HCT116 (cell line): ENCODE data around the gene GYS2. TPM values are rescaled to one million over a fixed set of nuclear protein-coding genes. Genes with fewer than 3 reads are reported as not detected.

Experiments
- ATAC-seq: fragments of 200-7000 bp; cut with Tn5 transposase; 2 replicates; pipeline ENCODE4 v1.9.1; 2020; ENCODE audit warnings: mild to moderate bottlenecking, moderate library complexity
- BruUV-seq: library from RNA; stranded (reverse); fragments of 400-500 nt; replicated peaks from 2 replicates; lab custom pipeline; 2021; lab: Mats Ljungman, UMichigan
- CTCF ChIA-PET: fragments of 300-600 bp; sonication (Branson Sonifier 250); formaldehyde crosslinking; loops from one replicate; lab custom pipeline; 2021; ENCODE audit warnings: antibody characterized with exemption; lab: Charles Lee
- POLR2A ChIA-PET: fragments of 300-600, 350-600 bp; sonication (Branson Sonifier 250); formaldehyde crosslinking; loops from one replicate; lab custom pipeline; 2021; ENCODE audit warnings: antibody characterized with exemption; lab: Charles Lee
- RAD21 ChIA-PET, 2 experiments: fragments of 300-600 bp; sonication (Branson Sonifier 250); formaldehyde crosslinking; loops; one replicate each; lab custom pipeline; 2023; ENCODE audit warnings: low total read pairs in 2 of 2; ENCODE audit not compliant: uncharacterized antibody in 2 of 2, unreplicated experiment in 2 of 2, low non-redundant PET in 1 of 2; lab: Charles Lee
- DNase-seq: peaks from one replicate; pipeline ENCODE4 v3.0.0-alpha.2; 2010; ENCODE audit warnings: low read depth, low spot score
- H2AFZ ChIP-seq: fragments of 200-600 bp; shearing (Covaris generic), sonication (generic); 2 replicates; pipeline ENCODE4 v1.6.1; 2017; ENCODE audit warnings: low read depth, mixed run types, mixed read lengths, antibody characterized with exemption, low read length; ENCODE audit not compliant: poor library complexity, severe bottlenecking
- H3K27ac ChIP-seq: 2 replicates; pipeline ENCODE4 v1.5.1; 2012; ENCODE audit warnings: low read depth, low read length
- H3K27me3 ChIP-seq: fragments of 200-600 bp; sonication (generic); 2 replicates; pipeline ENCODE4 v1.6.1; 2016; ENCODE audit warnings: mixed run types, low read length, mixed read lengths; ENCODE audit not compliant: insufficient read depth
- H3K36me3 ChIP-seq, 2 experiments: fragments of 200-500 bp in 1 of 2; fragments of 200-600 bp in 1 of 2; sonication (Bioruptor generic) in 1 of 2; sonication (generic) in 1 of 2; 2 replicates each; pipeline versions ENCODE4 v1.5.1 to v1.6.1; 2014 to 2016; ENCODE audit warnings: low read length in 2 of 2, inconsistent platforms in 1 of 2, mixed read lengths in 1 of 2, mixed run types in 1 of 2; ENCODE audit not compliant: insufficient read depth in 2 of 2, control insufficient read depth in 1 of 2
- H3K4me1 ChIP-seq, 2 experiments: fragments of 200-600 bp in 1 of 2; sonication (generic) in 1 of 2; 2 replicates each; pipeline versions ENCODE4 v1.5.1 to v1.6.1; 2012 to 2017; ENCODE audit warnings: low read length in 2 of 2, inconsistent platforms in 1 of 2, mild to moderate bottlenecking in 1 of 2, mixed read lengths in 1 of 2, mixed run types in 1 of 2, moderate library complexity in 1 of 2; ENCODE audit not compliant: insufficient read depth in 2 of 2, control insufficient read depth in 1 of 2
- H3K4me2 ChIP-seq: fragments of 200-600 bp; sonication (generic); 2 replicates; pipeline ENCODE4 v1.6.1; 2017; ENCODE audit warnings: mixed run types, low read length, mixed read lengths
- H3K4me3 ChIP-seq, 2 experiments: fragments of 200-600 bp in 1 of 2; sonication (generic) in 1 of 2; replicated peaks in 1 of 2; 2 replicates each; pipeline ENCODE4 v1.5.1; 2011 to 2016; ENCODE audit warnings: low read length in 2 of 2, control low read depth in 1 of 2, low read depth in 1 of 2, mild to moderate bottlenecking in 1 of 2, mixed read lengths in 1 of 2, mixed run types in 1 of 2
- H3K79me2 ChIP-seq: fragments of 200-600 bp; sonication (generic); 2 replicates; pipeline ENCODE4 v1.6.1; 2017; ENCODE audit warnings: mild to moderate bottlenecking, mixed run types, low read length, moderate library complexity, mixed read lengths; ENCODE audit not compliant: insufficient read depth
- H3K9ac ChIP-seq: fragments of 200-600 bp; sonication (generic); 2 replicates; pipeline ENCODE4 v1.6.1; 2016; ENCODE audit warnings: low read length, mixed read lengths
- H3K9me2 ChIP-seq: fragments of 200-600 bp; sonication (generic), shearing (Covaris generic); 2 replicates; pipeline ENCODE4 v1.6.1; 2017; ENCODE audit warnings: mixed run types, mild to moderate bottlenecking, moderate library complexity; ENCODE audit not compliant: insufficient read depth
- H3K9me3 ChIP-seq, 2 experiments: fragments of 200-500 bp in 1 of 2; fragments of 200-600 bp in 1 of 2; sonication (Bioruptor generic) in 1 of 2; sonication (generic) in 1 of 2; 2 replicates each; pipeline ENCODE4 v1.6.1; 2014 to 2017; ENCODE audit warnings: low read length in 2 of 2, mixed read lengths in 2 of 2, inconsistent platforms in 1 of 2, low read depth in 1 of 2, mild to moderate bottlenecking in 1 of 2, mixed run types in 1 of 2, moderate library complexity in 1 of 2; ENCODE audit not compliant: control insufficient read depth in 1 of 2, insufficient read depth in 1 of 2
- H4K20me1 ChIP-seq: fragments of 200-600 bp; sonication (generic), shearing (Covaris generic); 2 replicates; pipeline ENCODE4 v1.6.1; 2017; ENCODE audit warnings: mixed run types, mild to moderate bottlenecking, moderate library complexity; ENCODE audit not compliant: insufficient read depth
- CBX3 ChIP-seq: IDR thresholded peaks from 2 replicates; pipeline ENCODE4 v1.6.1; 2012; ENCODE audit warnings: low read depth
- EGR1 ChIP-seq: IDR thresholded peaks from 2 replicates; pipeline ENCODE4 v1.6.1; 2012; ENCODE audit warnings: low read depth
- ELF1 ChIP-seq: IDR thresholded peaks from 2 replicates; pipeline ENCODE4 v1.6.1; 2012; ENCODE audit warnings: low read depth, borderline replicate concordance
- EZH2 ChIP-seq: fragments of 200-600 bp; sonication (generic); IDR thresholded peaks from 2 replicates; pipeline ENCODE4 v1.6.1; 2017; ENCODE audit warnings: antibody characterized with exemption, mixed run types
- FOSL1 ChIP-seq: IDR thresholded peaks from 2 replicates; pipeline ENCODE4 v1.6.1; 2012; ENCODE audit warnings: low read depth
- JUND ChIP-seq: IDR thresholded peaks from 2 replicates; pipeline ENCODE4 v1.6.1; 2012
- POLR2A ChIP-seq: IDR thresholded peaks from 2 replicates; pipeline ENCODE4 v1.7.0; 2011; ENCODE audit warnings: borderline replicate concordance; ENCODE audit not compliant: insufficient read depth, insufficient read length; ENCODE audit errors: extremely low read depth
- RAD21 ChIP-seq: IDR thresholded peaks from 2 replicates; pipeline ENCODE4 v1.6.1; 2012; ENCODE audit warnings: low read depth, mild to moderate bottlenecking
- YY1 ChIP-seq: IDR thresholded peaks from 2 replicates; pipeline ENCODE4 v1.6.1; 2011; ENCODE audit warnings: low read length, low read depth, moderate library complexity, mild to moderate bottlenecking; ENCODE audit not compliant: insufficient replicate concordance; ENCODE audit errors: extremely low read depth
- intact Hi-C: fragments of 100-400 bp; cut with micrococcal nuclease; formaldehyde crosslinking; loops from 2 replicates; pipeline ENCODE4 v1.10.0; 2022
- total RNA-seq: library from RNA; stranded (reverse); gene quantifications from one replicate; pipeline ENCODE4 v1.2.1, GENCODE V29; 2021; ENCODE audit not compliant: unreplicated experiment
- TF ChIP-seq, protein P1 (sequence below): IDR thresholded peaks from 2 replicates; pipeline ENCODE4 v1.6.1; 2011; ENCODE audit warnings: mild to moderate bottlenecking, low read length, moderate library complexity; ENCODE audit not compliant: insufficient replicate concordance; ENCODE audit errors: extremely low read depth
- TF ChIP-seq, protein P2 (sequence below): IDR thresholded peaks from 2 replicates; pipeline ENCODE4 v1.6.1; 2012
- TF ChIP-seq, protein P3 (sequence below): IDR thresholded peaks from 2 replicates; pipeline ENCODE4 v1.6.1; 2012
- TF ChIP-seq, protein P4 (sequence below), 3 experiments: fragments of 200-600 bp in 1 of 3; sonication (generic) in 1 of 3; IDR thresholded peaks in 2 of 3; conservative IDR thresholded peaks in 1 of 3; 2 replicates each; pipeline ENCODE4 v1.5.1; 2012 to 2017; ENCODE audit warnings: low read depth in 2 of 3, low read length in 2 of 3, antibody characterized with exemption in 1 of 3, borderline replicate concordance in 1 of 3, control low read depth in 1 of 3, mild to moderate bottlenecking in 1 of 3, mixed read lengths in 1 of 3, mixed run types in 1 of 3, moderate library complexity in 1 of 3; ENCODE audit not compliant: insufficient read depth in 1 of 3

Gene GYS2
- total RNA-seq, 1 experiment from 2014 or later = not detected

DNA sequence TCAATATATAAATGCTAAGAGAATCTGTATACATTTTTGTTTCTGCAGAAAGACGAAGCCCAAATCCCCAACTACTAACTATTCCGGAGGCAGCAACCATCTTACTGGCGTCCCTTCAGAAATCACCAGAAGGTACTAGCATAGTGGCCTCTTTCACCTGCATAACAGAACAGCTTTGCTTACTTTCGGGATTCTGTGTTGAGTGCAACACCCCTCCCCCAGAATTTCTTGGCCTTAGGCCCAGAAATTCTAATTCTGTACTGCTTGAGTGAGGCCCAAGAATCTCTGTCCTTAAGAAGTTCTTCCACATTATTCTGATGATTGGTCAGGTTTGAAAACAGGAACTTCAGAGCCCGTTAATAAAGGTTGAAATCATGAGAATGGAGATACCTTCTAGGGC is 75.7 kb downstream of the GYS2 start:
- intact Hi-C loops = no loop called here
- no peaks in the 10 kb centered on the region for H4K20me1 ChIP-seq
- H3K27me3 ChIP-seq = no peaks in the 10 kb centered on the region
- TF ChIP-seq JUND = no peak
- TF ChIP-seq ELF1 = no peak
- TF ChIP-seq POLR2A = no peak
- TF ChIP-seq, protein P1, sequence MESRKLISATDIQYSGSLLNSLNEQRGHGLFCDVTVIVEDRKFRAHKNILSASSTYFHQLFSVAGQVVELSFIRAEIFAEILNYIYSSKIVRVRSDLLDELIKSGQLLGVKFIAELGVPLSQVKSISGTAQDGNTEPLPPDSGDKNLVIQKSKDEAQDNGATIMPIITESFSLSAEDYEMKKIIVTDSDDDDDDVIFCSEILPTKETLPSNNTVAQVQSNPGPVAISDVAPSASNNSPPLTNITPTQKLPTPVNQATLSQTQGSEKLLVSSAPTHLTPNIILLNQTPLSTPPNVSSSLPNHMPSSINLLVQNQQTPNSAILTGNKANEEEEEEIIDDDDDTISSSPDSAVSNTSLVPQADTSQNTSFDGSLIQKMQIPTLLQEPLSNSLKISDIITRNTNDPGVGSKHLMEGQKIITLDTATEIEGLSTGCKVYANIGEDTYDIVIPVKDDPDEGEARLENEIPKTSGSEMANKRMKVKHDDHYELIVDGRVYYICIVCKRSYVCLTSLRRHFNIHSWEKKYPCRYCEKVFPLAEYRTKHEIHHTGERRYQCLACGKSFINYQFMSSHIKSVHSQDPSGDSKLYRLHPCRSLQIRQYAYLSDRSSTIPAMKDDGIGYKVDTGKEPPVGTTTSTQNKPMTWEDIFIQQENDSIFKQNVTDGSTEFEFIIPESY = no peak
- no peak for TF ChIP-seq RAD21
- no peaks in the 10 kb centered on the region for H3K79me2 ChIP-seq
- no peak overlapping the region for H3K4me2 ChIP-seq
- no peak overlapping the region for H3K4me3 ChIP-seq
- H3K9me2 ChIP-seq = no peaks in the 10 kb centered on the region
- POLR2A ChIA-PET = no interaction called here
- RAD21 ChIA-PET = no interaction called here
- no peak for ATAC-seq
- H3K9ac ChIP-seq = no peak overlapping the region
- DNase-seq = no peak
- no peak overlapping the region for H3K27ac ChIP-seq
- H3K4me1 ChIP-seq = no peaks in the 10 kb centered on the region
- BruUV-seq = no TSS peak
- no peaks in the 10 kb centered on the region for H3K9me3 ChIP-seq
- no peaks in the 10 kb centered on the region for H3K36me3 ChIP-seq
- H2AFZ ChIP-seq = no peak overlapping the region
- CTCF ChIA-PET = no interaction called here

DNA sequence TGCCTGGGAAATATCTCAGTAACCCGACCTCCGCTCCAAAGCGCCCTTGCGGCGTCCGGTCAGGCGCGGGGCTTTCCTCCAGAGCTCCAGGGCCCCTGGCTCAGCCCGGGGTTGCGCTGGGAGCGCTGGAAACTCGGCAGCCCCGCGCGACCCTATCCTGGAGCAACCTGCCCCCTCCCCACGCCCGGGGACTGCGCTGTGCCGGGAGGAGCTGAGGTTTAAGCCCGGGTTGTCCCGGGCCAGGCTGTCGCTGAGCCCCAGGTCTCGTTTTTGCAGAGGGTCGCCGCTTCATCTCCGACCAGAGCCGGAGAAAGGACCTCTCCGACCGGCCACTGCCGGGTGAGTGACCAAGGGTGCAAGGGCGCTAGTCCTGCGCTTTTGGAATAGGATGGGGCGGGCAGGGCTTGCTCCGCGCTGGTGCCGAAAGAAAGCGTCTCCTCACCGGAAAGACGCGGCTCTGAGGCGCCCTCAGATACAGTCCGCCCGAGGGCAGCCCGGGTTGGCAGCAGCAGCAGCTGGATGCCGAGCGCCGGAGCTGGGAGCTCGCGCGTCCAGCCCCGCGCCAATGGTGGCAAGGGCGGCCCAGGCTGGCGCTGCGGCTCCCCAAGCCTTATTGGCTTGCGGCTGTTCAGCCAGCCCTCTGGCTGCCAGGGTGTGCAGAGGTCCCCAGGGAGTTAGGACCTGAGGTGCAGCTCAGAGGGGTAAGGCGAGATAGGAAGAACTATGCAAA is 77.0 kb downstream of the GYS2 start:
- DNase-seq = no peak
- Histone ChIP-seq H3K36me3 (no peaks in the 10 kb centered on the region), H3K27me3 (no peaks in the 10 kb centered on the region), H3K27ac (no peak overlapping the region), H4K20me1 (no peaks in the 10 kb centered on the region), H3K9me2 (no peaks in the 10 kb centered on the region), H3K4me1 (no peaks in the 10 kb centered on the region), H3K4me2 (no peak overlapping the region), H3K9me3 (no peaks in the 10 kb centered on the region), H3K79me2 (no peaks in the 10 kb centered on the region), H3K9ac (no peak overlapping the region), H2AFZ (no peak overlapping the region), H3K4me3 (no peak overlapping the region)
- ATAC-seq = no peak
- RAD21 ChIA-PET = no interaction called here
- BruUV-seq = no TSS peak
- CTCF ChIA-PET = no interaction called here
- intact Hi-C loops = no loop called here
- POLR2A ChIA-PET = no interaction called here
- TF ChIP-seq, protein P2, sequence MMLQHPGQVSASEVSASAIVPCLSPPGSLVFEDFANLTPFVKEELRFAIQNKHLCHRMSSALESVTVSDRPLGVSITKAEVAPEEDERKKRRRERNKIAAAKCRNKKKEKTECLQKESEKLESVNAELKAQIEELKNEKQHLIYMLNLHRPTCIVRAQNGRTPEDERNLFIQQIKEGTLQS = no peak
- no peak for TF ChIP-seq POLR2A
- TF ChIP-seq, protein P3, sequence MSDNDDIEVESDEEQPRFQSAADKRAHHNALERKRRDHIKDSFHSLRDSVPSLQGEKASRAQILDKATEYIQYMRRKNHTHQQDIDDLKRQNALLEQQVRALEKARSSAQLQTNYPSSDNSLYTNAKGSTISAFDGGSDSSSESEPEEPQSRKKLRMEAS = no peak
- TF ChIP-seq CBX3 = no peak
- TF ChIP-seq, protein P1 = no peak
- no peak for TF ChIP-seq EGR1
- no peak for TF ChIP-seq EZH2
- no peak for TF ChIP-seq YY1
- TF ChIP-seq FOSL1 = no peak
- TF ChIP-seq RAD21 = no peak
- TF ChIP-seq, protein P4, sequence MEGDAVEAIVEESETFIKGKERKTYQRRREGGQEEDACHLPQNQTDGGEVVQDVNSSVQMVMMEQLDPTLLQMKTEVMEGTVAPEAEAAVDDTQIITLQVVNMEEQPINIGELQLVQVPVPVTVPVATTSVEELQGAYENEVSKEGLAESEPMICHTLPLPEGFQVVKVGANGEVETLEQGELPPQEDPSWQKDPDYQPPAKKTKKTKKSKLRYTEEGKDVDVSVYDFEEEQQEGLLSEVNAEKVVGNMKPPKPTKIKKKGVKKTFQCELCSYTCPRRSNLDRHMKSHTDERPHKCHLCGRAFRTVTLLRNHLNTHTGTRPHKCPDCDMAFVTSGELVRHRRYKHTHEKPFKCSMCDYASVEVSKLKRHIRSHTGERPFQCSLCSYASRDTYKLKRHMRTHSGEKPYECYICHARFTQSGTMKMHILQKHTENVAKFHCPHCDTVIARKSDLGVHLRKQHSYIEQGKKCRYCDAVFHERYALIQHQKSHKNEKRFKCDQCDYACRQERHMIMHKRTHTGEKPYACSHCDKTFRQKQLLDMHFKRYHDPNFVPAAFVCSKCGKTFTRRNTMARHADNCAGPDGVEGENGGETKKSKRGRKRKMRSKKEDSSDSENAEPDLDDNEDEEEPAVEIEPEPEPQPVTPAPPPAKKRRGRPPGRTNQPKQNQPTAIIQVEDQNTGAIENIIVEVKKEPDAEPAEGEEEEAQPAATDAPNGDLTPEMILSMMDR (IDR thresholded peaks at IDR 0.05 in 2 of 3, conservative IDR thresholded peaks at IDR 0.05 in 1 of 3; ENCODE audit: borderline replicate concordance in 1 of 3, insufficient read depth in 1 of 3, low read depth in 2 of 3, low read length in 2 of 3) = no peak
